Neural progenitor cell (in vitro differentiated cells): ENCODE results near the gene RAB40B. TPM values are rescaled to one million over a fixed set of nuclear protein-coding genes. Genes with fewer than 3 reads are reported as not detected.

Experiments used
- DNase-seq: peaks from one replicate; pipeline ENCODE4 v3.0.0-alpha.2; 2016; ENCODE audit warnings: low spot score
- H2AFZ ChIP-seq: fragments of 200-600 bp; sonication (generic); replicated peaks from 2 replicates; pipeline ENCODE4 v1.6.1; 2016; ENCODE audit warnings: antibody characterized with exemption
- H3F3A ChIP-seq: fragments of 200-600 bp; sonication (generic); 2 replicates; pipeline ENCODE4 v1.6.1; 2016; ENCODE audit warnings: antibody characterized with exemption, low read depth
- H3K27ac ChIP-seq: fragments of 200-600 bp; sonication (generic); 2 replicates; pipeline ENCODE4 v1.5.1; 2016; ENCODE audit warnings: mild to moderate bottlenecking
- H3K27me3 ChIP-seq: fragments of 200-600 bp; sonication (generic); 2 replicates; pipeline ENCODE4 v1.6.1; 2016; ENCODE audit warnings: mild to moderate bottlenecking, moderate library complexity
- H3K36me3 ChIP-seq: fragments of 200-600 bp; sonication (generic); 2 replicates; pipeline ENCODE4 v1.5.1; 2016
- H3K4me1 ChIP-seq: fragments of 200-600 bp; sonication (generic); 2 replicates; pipeline ENCODE4 v1.6.1; 2016; ENCODE audit warnings: mixed run types
- H3K4me2 ChIP-seq: fragments of 200-600 bp; sonication (generic); 2 replicates; pipeline ENCODE4 v1.6.1; 2016
- H3K4me3 ChIP-seq: fragments of 200-600 bp; sonication (generic); 2 replicates; pipeline ENCODE4 v1.5.1; 2016
- H3K79me2 ChIP-seq: fragments of 200-600 bp; sonication (generic); 2 replicates; pipeline ENCODE4 v1.6.1; 2016; ENCODE audit warnings: low read depth
- H3K9ac ChIP-seq: fragments of 200-600 bp; sonication (generic); 2 replicates; pipeline ENCODE4 v1.6.1; 2016
- H3K9me3 ChIP-seq: fragments of 200-600 bp; sonication (generic); 2 replicates; pipeline ENCODE4 v1.5.1; 2016; ENCODE audit warnings: low read depth
- H4K20me1 ChIP-seq: fragments of 200-600 bp; sonication (generic); 2 replicates; pipeline ENCODE4 v1.6.1; 2016; ENCODE audit warnings: low read depth
- H3K27ac Mint-ChIP-seq: 3 replicates; pipeline ENCODE4 v1.8.0; 2021; ENCODE audit warnings: mixed read lengths
- H3K27me3 Mint-ChIP-seq: 2 replicates; pipeline ENCODE4 v1.8.0; 2022; ENCODE audit warnings: low read depth, mild to moderate bottlenecking, inconsistent platforms, moderate library complexity, mixed read lengths; ENCODE audit not compliant: insufficient read depth
- H3K36me3 Mint-ChIP-seq: 3 replicates; pipeline ENCODE4 v1.8.0; 2021; ENCODE audit warnings: mixed read lengths
- H3K4me1 Mint-ChIP-seq: 3 replicates; pipeline ENCODE4 v1.8.0; 2021; ENCODE audit warnings: mixed read lengths
- H3K4me3 Mint-ChIP-seq: 3 replicates; pipeline ENCODE4 v1.8.0; 2021; ENCODE audit warnings: mild to moderate bottlenecking, moderate library complexity, mixed read lengths
- H3K9me3 Mint-ChIP-seq: 3 replicates; pipeline ENCODE4 v1.8.0; 2020; ENCODE audit warnings: mixed read lengths
- EZH2 ChIP-seq: fragments of 200-600 bp; sonication (generic); IDR thresholded peaks from 2 replicates; pipeline ENCODE4 v1.6.1; 2017; ENCODE audit warnings: antibody characterized with exemption, mild to moderate bottlenecking, moderate library complexity
- EZH2phosphoT487 ChIP-seq: fragments of 200-600 bp; sonication (generic); IDR thresholded peaks from 2 replicates; pipeline ENCODE4 v1.6.1; 2017; ENCODE audit warnings: antibody characterized with exemption
- total RNA-seq: library from RNA; depleted of rRNA; stranded (reverse); fragments of >200 nt; gene quantifications from 2 replicates; pipeline ENCODE4 v1.2.3, GENCODE V29; 2015; ENCODE audit warnings: low replicate concordance
- TF ChIP-seq, protein P1 (sequence below): fragments of 200-600 bp; sonication (generic); IDR thresholded peaks from 2 replicates; pipeline ENCODE4 v1.5.1; 2017; ENCODE audit warnings: antibody characterized with exemption, mild to moderate bottlenecking

Gene RAB40B
- total RNA-seq, 1 donor from 2014 or later, result 5.6 TPM

DNA sequence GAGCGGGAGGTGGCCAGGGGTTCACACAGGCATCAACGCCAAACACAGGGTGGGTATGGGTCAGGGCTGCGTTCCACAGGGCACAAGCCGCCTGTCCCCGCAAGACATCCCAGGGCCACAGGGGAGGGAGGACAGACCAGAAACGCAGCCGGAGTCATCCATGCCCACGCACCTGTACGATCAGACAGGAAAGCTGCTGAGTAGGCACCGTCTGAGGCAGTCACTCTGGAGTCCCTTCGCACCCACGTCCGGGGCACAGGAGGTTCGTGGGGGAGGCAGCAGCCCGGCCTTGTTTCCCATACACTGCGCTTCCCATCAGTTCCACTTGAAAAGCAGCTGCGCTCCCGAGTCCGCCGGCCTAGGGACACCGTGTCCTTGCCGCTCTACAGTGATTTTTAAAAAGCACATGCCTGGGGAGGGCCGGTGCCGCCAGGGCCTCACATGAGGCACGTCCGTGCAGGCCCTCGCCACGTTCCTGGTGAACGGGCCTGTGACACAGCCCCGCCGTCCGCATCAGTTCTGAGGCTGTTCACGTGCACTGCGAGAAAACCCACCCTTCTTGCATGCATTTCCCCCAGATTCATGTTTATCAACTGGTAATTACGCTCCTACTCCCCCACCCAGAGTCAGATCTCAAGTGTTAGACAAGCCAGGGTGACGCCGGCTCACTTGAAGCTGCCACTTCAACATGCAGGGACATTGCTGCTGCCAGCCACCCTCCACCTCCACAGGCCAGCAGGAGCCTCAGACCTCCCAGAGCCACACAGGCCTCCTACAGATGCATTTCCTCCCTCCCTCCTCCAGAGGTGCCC, 85.0 kb downstream of the RAB40B start:
- DNase-seq, result no peak
- H3K27me3 ChIP-seq, result no peaks in the 10 kb centered on the region
- Mint-ChIP-seq H3K27me3 (peaks cover 12% of the 10 kb centered on the region), H3K36me3 (peaks cover 35% of the 10 kb centered on the region), H3K4me3 (no peak overlapping the region), H3K9me3 (peaks cover 4% of the 10 kb centered on the region), H3K4me1 (no peaks in the 10 kb centered on the region), H3K27ac (no peak overlapping the region)
- no peak overlapping the region for H3K9ac ChIP-seq
- TF ChIP-seq, protein P1, sequence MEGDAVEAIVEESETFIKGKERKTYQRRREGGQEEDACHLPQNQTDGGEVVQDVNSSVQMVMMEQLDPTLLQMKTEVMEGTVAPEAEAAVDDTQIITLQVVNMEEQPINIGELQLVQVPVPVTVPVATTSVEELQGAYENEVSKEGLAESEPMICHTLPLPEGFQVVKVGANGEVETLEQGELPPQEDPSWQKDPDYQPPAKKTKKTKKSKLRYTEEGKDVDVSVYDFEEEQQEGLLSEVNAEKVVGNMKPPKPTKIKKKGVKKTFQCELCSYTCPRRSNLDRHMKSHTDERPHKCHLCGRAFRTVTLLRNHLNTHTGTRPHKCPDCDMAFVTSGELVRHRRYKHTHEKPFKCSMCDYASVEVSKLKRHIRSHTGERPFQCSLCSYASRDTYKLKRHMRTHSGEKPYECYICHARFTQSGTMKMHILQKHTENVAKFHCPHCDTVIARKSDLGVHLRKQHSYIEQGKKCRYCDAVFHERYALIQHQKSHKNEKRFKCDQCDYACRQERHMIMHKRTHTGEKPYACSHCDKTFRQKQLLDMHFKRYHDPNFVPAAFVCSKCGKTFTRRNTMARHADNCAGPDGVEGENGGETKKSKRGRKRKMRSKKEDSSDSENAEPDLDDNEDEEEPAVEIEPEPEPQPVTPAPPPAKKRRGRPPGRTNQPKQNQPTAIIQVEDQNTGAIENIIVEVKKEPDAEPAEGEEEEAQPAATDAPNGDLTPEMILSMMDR, result no peak
- TF ChIP-seq EZH2, result no peak
- TF ChIP-seq EZH2phosphoT487, result no peak
- no peaks in the 10 kb centered on the region for H3K36me3 ChIP-seq
- no peaks in the 10 kb centered on the region for H3K9me3 ChIP-seq
- no peaks in the 10 kb centered on the region for H3K4me1 ChIP-seq
- no peak overlapping the region for H2AFZ ChIP-seq
- no peaks in the 10 kb centered on the region for H4K20me1 ChIP-seq
- H3K27ac ChIP-seq, result no peak overlapping the region
- H3K79me2 ChIP-seq, result no peaks in the 10 kb centered on the region
- no peak overlapping the region for H3K4me3 ChIP-seq
- peaks cover 7% of the 10 kb centered on the region for H3F3A ChIP-seq
- no peak overlapping the region for H3K4me2 ChIP-seq

DNA sequence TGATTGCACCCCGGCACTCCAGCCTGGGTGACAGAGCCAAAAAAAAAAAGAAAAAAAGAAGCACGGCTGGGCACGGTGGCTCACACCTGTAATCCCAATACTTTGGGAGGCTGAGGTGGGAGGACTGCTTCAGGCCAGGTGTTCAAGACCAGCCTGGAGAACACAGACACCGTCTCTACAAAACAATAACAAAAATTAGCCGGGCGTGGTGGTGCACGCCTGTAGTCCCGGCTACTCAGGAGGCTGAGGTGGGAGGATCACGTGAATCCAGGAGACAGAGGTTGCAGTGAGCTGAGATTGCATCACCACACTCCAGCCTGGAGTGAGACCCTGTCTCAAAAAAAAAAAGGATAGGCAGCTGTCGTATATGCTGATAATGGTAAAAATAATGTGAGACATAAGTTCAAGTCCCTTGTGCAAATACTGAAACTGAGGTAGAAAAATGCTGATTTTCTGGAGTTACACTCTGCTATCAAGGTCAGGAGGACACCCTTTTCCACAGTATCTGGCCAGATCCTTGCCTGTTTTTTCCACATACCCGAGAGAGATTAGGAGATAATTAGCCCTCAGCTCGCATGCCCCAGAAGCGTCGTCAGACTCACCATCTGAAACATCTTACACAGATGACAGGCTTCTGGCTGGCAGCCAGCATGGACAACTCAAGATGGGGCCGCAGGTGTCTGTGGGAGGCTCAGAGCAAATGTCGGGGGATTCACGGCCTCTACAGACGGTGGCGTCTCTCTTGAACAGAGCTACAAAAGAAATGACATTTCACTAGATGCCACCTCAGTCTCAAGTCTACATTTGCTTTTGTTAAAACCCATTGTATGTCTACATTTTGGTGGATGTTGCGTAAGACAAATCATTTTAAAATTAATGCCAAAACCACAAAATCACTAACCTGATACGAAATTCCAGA, 87.1 kb downstream of the RAB40B start:
- peaks cover 5% of the 10 kb centered on the region for H3K36me3 ChIP-seq
- no peak overlapping the region for H3K27ac Mint-ChIP-seq
- H3K4me1 ChIP-seq, result no peaks in the 10 kb centered on the region
- H3F3A ChIP-seq, result peaks cover 7% of the 10 kb centered on the region
- no peak overlapping the region for H3K4me3 Mint-ChIP-seq
- H3K4me1 Mint-ChIP-seq, result no peaks in the 10 kb centered on the region
- H3K27ac ChIP-seq, result no peak overlapping the region
- no peaks in the 10 kb centered on the region for H3K27me3 ChIP-seq
- no peaks in the 10 kb centered on the region for H3K9me3 ChIP-seq
- no peaks in the 10 kb centered on the region for H4K20me1 ChIP-seq
- no peaks in the 10 kb centered on the region for H3K79me2 ChIP-seq
- H3K9me3 Mint-ChIP-seq, result peaks cover 7% of the 10 kb centered on the region
- TF ChIP-seq EZH2 (no peak), EZH2phosphoT487 (no peak)
- TF ChIP-seq, protein P1, result no peak
- H3K27me3 Mint-ChIP-seq, result peaks cover 12% of the 10 kb centered on the region
- H3K4me3 ChIP-seq, result no peak overlapping the region
- H3K36me3 Mint-ChIP-seq, result peaks cover 36% of the 10 kb centered on the region
- no peak for DNase-seq
- no peak overlapping the region for H2AFZ ChIP-seq
- no peak overlapping the region for H3K9ac ChIP-seq
- H3K4me2 ChIP-seq, result no peak overlapping the region

DNA sequence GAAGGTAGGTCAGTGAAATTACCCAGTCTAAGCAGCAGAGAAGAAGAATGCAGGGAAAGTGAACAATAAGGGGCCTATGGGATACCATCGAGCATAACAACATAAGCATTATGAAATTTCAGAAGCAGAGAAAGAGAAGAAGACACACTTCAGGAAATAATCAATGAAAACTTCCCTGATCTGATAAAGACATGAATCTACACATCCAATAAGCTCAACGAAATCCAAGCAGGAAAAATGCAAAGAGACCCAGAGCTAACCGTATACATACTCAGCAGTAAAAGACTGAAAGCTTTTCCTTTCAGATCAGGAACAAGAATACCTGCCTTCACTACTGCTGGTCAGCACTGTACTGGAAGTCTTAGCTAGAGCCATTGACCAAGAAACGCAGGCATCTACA, 88.8 kb downstream of the RAB40B start:
- Mint-ChIP-seq H3K36me3 (peaks cover 42% of the 10 kb centered on the region), H3K9me3 (peaks cover 7% of the 10 kb centered on the region), H3K27me3 (peaks cover 12% of the 10 kb centered on the region), H3K4me1 (peaks cover 7% of the 10 kb centered on the region), H3K27ac (no peak overlapping the region), H3K4me3 (no peak overlapping the region)
- peaks cover 5% of the 10 kb centered on the region for H3K36me3 ChIP-seq
- no peak overlapping the region for H3K4me2 ChIP-seq
- no peak for DNase-seq
- no peak overlapping the region for H3K9ac ChIP-seq
- TF ChIP-seq EZH2 (no peak), EZH2phosphoT487 (no peak)
- TF ChIP-seq, protein P1, result no peak
- peaks cover 4% of the 10 kb centered on the region for H4K20me1 ChIP-seq
- no peaks in the 10 kb centered on the region for H3K27me3 ChIP-seq
- no peaks in the 10 kb centered on the region for H3K9me3 ChIP-seq
- no peaks in the 10 kb centered on the region for H3K4me1 ChIP-seq
- no peak overlapping the region for H3K27ac ChIP-seq
- H2AFZ ChIP-seq, result no peak overlapping the region
- peaks cover 18% of the 10 kb centered on the region for H3F3A ChIP-seq
- no peak overlapping the region for H3K4me3 ChIP-seq
- H3K79me2 ChIP-seq, result no peaks in the 10 kb centered on the region
